Measurements from ENCODE around the gene TNFRSF12A.
A peak's percentile ranks its signal among the peaks of the same experiment; 100 is the strongest.
"Not testable (repeated sequence)": the region's sequence is repeated elsewhere in the genome, so short reads cannot be mapped to it uniquely, and the experiment has no call there.

The TNFRSF12A gene

GRCh38 chr16:3068487-3068886 lies 48.3 kb downstream of the TNFRSF12A start (continued):
- TF ChIP-seq ZNF148 (tag by site-specific recombination; IDR thresholded peaks at IDR 0.05; ENCODE audit: borderline replicate concordance) = no peak

DNA sequence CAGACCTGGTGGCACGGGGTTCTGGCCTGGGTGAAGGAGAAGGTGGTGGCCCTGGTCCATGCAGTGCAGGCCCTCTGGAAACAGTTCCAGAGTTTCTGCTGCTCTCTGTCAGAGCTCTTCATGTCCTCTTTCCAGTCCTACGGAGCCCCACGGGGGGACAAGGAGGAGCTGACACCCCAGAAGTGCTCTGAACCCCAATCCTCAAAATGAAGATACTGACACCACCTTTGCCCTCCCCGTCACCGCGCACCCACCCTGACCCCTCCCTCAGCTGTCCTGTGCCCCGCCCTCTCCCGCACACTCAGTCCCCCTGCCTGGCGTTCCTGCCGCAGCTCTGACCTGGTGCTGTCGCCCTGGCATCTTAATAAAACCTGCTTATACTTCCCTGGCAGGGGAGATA lies 49.0 kb downstream of the TNFRSF12A start:
- not testable (repeated sequence) for H3K27ac ChIP-seq (ENCODE audit: extremely low read depth, low read depth, low read length); H3K9me3 ChIP-seq (ENCODE audit: control insufficient read depth, insufficient read depth, low read depth, low read length); H3K4me3 ChIP-seq (ENCODE audit: low read depth, low read length); H3K4me1 ChIP-seq (ENCODE audit: control insufficient read depth, insufficient read depth, low read length); H3K36me3 ChIP-seq (ENCODE audit: control insufficient read depth in 2 of 2, insufficient read depth in 1 of 2, low read length in 2 of 2)
- POLR2A ChIA-PET = interaction anchor here (0.9 kb wide), 1 partner anchor 10 kb away, joined by 3 read pairs; no protein-coding TSS in a partner anchor
- CTCF ChIA-PET = interaction anchor here (0.8 to 0.9 kb wide), 2 partner anchors 10 to 41 kb away, joined by 4 read pairs; no protein-coding TSS in a partner anchor

DNA sequence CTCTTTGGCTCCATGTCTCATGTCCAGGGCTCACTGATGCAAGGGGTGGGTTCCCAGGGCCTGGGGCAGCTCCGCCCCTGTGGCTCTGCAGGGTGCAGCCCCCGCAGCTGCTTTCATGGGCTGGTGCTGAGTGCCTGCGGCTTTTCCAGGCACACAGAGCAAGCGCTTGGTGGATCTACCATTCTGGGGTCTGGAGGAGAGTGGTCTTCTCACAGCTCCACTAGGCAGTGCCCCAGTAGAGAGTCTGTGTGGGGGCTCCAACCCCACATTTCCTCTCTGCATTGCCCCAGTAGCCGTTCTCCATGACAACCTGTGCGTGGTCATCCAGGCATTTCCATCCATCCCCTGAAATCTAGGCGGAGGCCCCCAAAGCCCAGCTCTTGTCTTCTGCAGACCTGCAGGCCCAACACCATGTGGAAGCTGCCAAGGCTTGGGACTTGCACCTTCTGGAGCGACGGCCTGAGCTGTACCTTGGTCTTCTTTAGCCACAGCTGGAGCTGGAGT lies 50.5 kb downstream of the TNFRSF12A start:
- Histone ChIP-seq H3K36me3 (ENCODE audit: control insufficient read depth in 2 of 2, insufficient read depth in 1 of 2, low read length in 2 of 2) (no peaks in the 10 kb centered on the region), H3K4me1 (ENCODE audit: control insufficient read depth, insufficient read depth, low read length) (no peaks in the 10 kb centered on the region), H3K4me3 (ENCODE audit: low read depth, low read length) (no peak overlapping the region), H3K9me3 (ENCODE audit: control insufficient read depth, insufficient read depth, low read depth, low read length) (no peaks in the 10 kb centered on the region), H3K27ac (ENCODE audit: extremely low read depth, low read depth, low read length) (no peak overlapping the region)
- CTCF ChIA-PET = interaction anchor here (0.9 to 1.3 kb wide), 3 partner anchors 11 to 31 kb away, joined by 3 to 5 read pairs (median 3); no protein-coding TSS in a partner anchor
- TF ChIP-seq ZNF518A (tag by site-specific recombination; conservative IDR thresholded peaks at IDR 0.05; ENCODE audit: low read depth) (no peak), ZNF843 (tag by site-specific recombination; IDR thresholded peaks at IDR 0.05) (no peak), ZIC2 (tag by site-specific recombination; IDR thresholded peaks at IDR 0.05) (0 out of 2 replicates have a peak, but pooled peaks have one; percentile 16)
- POLR2A ChIA-PET = no interaction called here

GRCh38 chr16:3071655-3072054 lies 51.5 kb downstream of the TNFRSF12A start:
- Histone ChIP-seq H3K36me3 (ENCODE audit: control insufficient read depth in 2 of 2, insufficient read depth in 1 of 2, low read length in 2 of 2) (no peaks in the 10 kb centered on the region), H3K9me3 (ENCODE audit: control insufficient read depth, insufficient read depth, low read depth, low read length) (no peaks in the 10 kb centered on the region), H3K4me3 (ENCODE audit: low read depth, low read length) (no peak overlapping the region), H3K27ac (ENCODE audit: extremely low read depth, low read depth, low read length) (no peak overlapping the region), H3K4me1 (ENCODE audit: control insufficient read depth, insufficient read depth, low read length) (no peaks in the 10 kb centered on the region)
- CTCF ChIA-PET = interaction anchor here (0.9 to 1.1 kb wide), 2 partner anchors 16 to 19 kb away, joined by 3 read pairs; no protein-coding TSS in a partner anchor
- TF ChIP-seq ZBTB26 (tag by site-specific recombination; optimal IDR thresholded peaks at IDR 0.05) (no peak), GLIS2 (tag by site-specific recombination; IDR thresholded peaks at IDR 0.05) (no peak), HOXC10 (CRISPR knock-in tag; IDR thresholded peaks at IDR 0.05) (no peak), ZNF311 (tag by site-specific recombination; IDR thresholded peaks at IDR 0.05; ENCODE audit: borderline replicate concordance) (no peak), HOXD13 (CRISPR knock-in tag; IDR thresholded peaks at IDR 0.05; ENCODE audit: borderline replicate concordance) (no peak), TCF7L2 (IDR thresholded peaks at IDR 0.05; ENCODE audit: borderline replicate concordance, low read depth, low read length) (no peak), BCL11A (tag by site-specific recombination; IDR thresholded peaks at IDR 0.05; ENCODE audit: low read depth) (no peak), IKZF3 (tag by site-specific recombination; IDR thresholded peaks at IDR 0.05) (no peak)
- TF ChIP-seq, protein P1, sequence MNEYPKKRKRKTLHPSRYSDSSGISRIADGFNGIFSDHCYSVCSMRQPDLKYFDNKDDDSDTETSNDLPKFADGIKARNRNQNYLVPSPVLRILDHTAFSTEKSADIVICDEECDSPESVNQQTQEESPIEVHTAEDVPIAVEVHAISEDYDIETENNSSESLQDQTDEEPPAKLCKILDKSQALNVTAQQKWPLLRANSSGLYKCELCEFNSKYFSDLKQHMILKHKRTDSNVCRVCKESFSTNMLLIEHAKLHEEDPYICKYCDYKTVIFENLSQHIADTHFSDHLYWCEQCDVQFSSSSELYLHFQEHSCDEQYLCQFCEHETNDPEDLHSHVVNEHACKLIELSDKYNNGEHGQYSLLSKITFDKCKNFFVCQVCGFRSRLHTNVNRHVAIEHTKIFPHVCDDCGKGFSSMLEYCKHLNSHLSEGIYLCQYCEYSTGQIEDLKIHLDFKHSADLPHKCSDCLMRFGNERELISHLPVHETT (tag by site-specific recombination; IDR thresholded peaks at IDR 0.05) = no peak
- POLR2A ChIA-PET = no interaction called here
